BJ (cell line): Measurements from ENCODE around the gene RPLP1. TPM values are rescaled to one million over a fixed set of nuclear protein-coding genes. Genes with fewer than 3 reads are reported as not detected.

ENCODE experiments used
- CTCF ChIA-PET: fragments of 350-600 bp; formaldehyde crosslinking; extraction: SDS; loops from one replicate; lab custom pipeline; 2021; ENCODE audit warnings: antibody characterized with exemption, inconsistent platforms; lab: Yijun Ruan, JAX
- POLR2A ChIA-PET: fragments of 300-600 bp; sonication (Branson Sonifier 250); formaldehyde crosslinking; extraction: SDS; loops from one replicate; lab custom pipeline; 2021; ENCODE audit warnings: antibody characterized with exemption; lab: Charles Lee
- DNase-seq: peaks from one replicate; pipeline ENCODE4 v3.0.0-alpha.2; 2011; ENCODE audit warnings: low read depth
- H3K27me3 ChIP-seq: 2 replicates; pipeline ENCODE4 v1.6.0; 2011; ENCODE audit warnings: low read length; ENCODE audit not compliant: control insufficient read depth, insufficient read depth
- H3K36me3 ChIP-seq: 2 replicates; pipeline ENCODE4 v1.5.1; 2011; ENCODE audit warnings: low read length; ENCODE audit not compliant: control insufficient read depth, insufficient read depth
- H3K4me3 ChIP-seq: 2 replicates; pipeline ENCODE4 v1.5.1; 2011; ENCODE audit warnings: low read depth, mild to moderate bottlenecking, control low read depth, low read length
- polyA plus RNA-seq: library from polyadenylated mRNA; depleted of rRNA; stranded (reverse); fragments of >200 nt; gene quantifications from 2 replicates; pipeline ENCODE4 v1.2.3, GENCODE V29; 2011
- TF ChIP-seq, protein P1 (sequence below): IDR thresholded peaks from 2 replicates; pipeline ENCODE4 v1.5.1; 2011; ENCODE audit warnings: low read depth, mild to moderate bottlenecking, control low read depth, inconsistent platforms, low read length, moderate library complexity; ENCODE audit not compliant: insufficient read depth

RPLP1 gene
- polyA plus RNA-seq, 1 experiment: 1,191 TPM

DNA sequence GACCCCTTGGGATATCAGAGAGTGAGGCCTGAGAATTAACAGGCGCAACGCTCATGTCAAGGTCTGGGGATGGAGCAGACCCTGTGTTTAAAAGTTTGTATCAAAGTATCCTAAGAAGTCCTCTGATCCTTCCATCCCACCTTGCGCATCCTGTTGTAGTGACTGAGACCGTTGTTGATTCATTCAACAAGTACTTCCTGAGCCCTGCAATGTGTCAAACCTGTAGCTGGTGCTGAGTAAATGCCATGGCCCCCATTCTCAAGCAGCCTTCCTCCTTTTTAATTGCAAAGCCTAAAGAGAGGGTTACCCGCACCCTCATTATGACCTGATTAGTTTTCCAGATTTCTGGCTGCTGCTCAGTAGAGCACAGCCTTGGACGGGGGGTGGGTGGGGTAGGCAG is 46.4 kb downstream of the RPLP1 start:
- POLR2A ChIA-PET: no interaction called here
- no peak for DNase-seq
- CTCF ChIA-PET: interaction anchor here (1.0 to 1.6 kb wide), 3 partner anchors 13 to 21 kb away, joined by 3 to 4 read pairs (median 4); no protein-coding TSS in a partner anchor

DNA sequence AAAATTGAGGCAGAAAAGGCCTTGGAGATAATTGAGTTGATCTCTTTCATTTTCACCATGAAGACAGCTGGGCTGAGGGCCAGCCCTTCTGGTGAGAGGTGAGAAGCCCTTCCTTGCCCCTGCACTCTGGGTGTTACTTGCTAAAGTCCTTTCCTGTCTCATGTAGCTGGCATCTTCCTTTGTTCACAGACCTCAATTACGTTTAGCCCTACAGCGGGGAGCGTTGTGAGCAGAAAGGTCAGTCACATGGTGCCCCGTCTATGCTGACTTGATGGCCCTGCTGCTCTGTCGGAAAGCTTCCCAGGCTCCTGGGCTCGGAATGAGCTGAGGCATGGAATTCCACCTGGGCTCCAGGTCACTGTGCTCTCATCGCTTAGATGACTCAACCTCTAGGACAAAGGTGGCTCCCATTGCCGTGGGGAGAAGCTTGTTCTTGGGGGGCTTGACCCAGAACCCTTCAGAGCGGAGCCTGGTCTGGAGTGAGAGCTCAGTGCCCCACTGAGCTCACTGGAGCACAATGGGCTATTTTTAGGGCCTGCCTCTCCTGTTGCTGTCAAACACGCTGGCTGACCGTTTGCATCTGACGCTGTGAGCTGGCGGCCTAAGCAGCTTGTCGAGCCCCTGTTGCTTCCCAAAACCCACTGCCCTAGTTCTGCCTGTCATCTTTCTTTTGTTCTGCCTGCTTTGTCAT is 47.0 kb downstream of the RPLP1 start:
- Histone ChIP-seq H3K36me3 (no peaks in the 10 kb centered on the region), H3K27me3 (peaks cover 6% of the 10 kb centered on the region), H3K4me3 (no peak overlapping the region)
- TF ChIP-seq, protein P1, sequence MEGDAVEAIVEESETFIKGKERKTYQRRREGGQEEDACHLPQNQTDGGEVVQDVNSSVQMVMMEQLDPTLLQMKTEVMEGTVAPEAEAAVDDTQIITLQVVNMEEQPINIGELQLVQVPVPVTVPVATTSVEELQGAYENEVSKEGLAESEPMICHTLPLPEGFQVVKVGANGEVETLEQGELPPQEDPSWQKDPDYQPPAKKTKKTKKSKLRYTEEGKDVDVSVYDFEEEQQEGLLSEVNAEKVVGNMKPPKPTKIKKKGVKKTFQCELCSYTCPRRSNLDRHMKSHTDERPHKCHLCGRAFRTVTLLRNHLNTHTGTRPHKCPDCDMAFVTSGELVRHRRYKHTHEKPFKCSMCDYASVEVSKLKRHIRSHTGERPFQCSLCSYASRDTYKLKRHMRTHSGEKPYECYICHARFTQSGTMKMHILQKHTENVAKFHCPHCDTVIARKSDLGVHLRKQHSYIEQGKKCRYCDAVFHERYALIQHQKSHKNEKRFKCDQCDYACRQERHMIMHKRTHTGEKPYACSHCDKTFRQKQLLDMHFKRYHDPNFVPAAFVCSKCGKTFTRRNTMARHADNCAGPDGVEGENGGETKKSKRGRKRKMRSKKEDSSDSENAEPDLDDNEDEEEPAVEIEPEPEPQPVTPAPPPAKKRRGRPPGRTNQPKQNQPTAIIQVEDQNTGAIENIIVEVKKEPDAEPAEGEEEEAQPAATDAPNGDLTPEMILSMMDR: no peak
- CTCF ChIA-PET: interaction anchor here (1.0 to 1.6 kb wide), 3 partner anchors 14 to 21 kb away, joined by 3 to 4 read pairs (median 4); no protein-coding TSS in a partner anchor
- DNase-seq: no peak
- POLR2A ChIA-PET: no interaction called here

More for the DNA sequence above, 46.4 kb downstream of the RPLP1 start:
- peaks cover 6% of the 10 kb centered on the region for H3K27me3 ChIP-seq
- TF ChIP-seq, protein P1: no peak
- H3K36me3 ChIP-seq: no peaks in the 10 kb centered on the region
- H3K4me3 ChIP-seq: no peak overlapping the region

DNA sequence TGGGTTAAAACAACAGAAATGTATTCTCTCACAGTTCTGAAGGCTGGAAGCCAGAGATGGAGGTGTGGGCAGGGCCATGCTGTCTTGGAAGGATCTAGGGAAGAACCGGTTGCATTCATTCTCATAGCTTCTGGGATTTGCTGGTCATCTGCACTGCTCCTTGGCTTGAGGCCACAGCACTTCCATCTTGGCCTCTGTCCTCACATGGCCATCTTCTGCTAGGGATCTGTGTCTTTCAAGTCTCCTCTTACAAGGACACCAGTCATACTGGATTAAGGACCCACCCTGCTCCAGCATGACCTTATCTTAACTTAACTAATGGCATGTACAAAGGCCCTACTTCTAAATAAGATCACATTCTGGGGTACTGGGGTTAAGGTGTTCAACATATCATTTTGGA is 47.7 kb downstream of the RPLP1 start:
- H3K36me3 ChIP-seq: no peaks in the 10 kb centered on the region
- TF ChIP-seq, protein P1: no peak
- POLR2A ChIA-PET: no interaction called here
- peaks cover 6% of the 10 kb centered on the region for H3K27me3 ChIP-seq
- CTCF ChIA-PET: interaction anchor here (1.0 to 1.6 kb wide), 2 partner anchors 15 to 21 kb away, joined by 4 read pairs; no protein-coding TSS in a partner anchor
- no peak for DNase-seq
- H3K4me3 ChIP-seq: no peak overlapping the region

DNA sequence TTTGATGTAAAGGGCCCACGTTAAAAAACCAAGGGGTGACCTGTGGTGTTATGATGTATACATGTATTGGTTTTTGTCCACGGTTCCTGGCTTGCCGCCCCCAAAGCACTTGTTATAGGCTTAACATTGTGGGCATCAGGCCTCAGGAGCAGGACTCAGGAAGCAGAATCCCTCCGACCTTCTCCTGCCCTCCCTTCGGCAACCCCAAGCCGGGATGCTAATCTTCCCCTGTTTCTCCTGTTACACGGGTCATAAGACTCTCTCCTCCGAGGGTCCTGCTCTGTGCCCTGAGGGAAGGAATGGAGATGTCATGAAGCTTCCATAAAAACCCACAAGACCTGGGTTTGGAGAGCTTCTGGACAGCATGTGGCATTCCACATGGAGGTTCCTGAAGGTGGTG is 48.8 kb downstream of the RPLP1 start:
- CTCF ChIA-PET: no interaction called here
- no peaks in the 10 kb centered on the region for H3K36me3 ChIP-seq
- H3K27me3 ChIP-seq: peaks cover 6% of the 10 kb centered on the region
- TF ChIP-seq, protein P1: no peak
- no peak overlapping the region for H3K4me3 ChIP-seq
- no peak for DNase-seq
- POLR2A ChIA-PET: interaction anchor here (0.6 kb wide), 1 partner anchor 1351 kb away, joined by 14 read pairs; no protein-coding TSS in a partner anchor

DNA sequence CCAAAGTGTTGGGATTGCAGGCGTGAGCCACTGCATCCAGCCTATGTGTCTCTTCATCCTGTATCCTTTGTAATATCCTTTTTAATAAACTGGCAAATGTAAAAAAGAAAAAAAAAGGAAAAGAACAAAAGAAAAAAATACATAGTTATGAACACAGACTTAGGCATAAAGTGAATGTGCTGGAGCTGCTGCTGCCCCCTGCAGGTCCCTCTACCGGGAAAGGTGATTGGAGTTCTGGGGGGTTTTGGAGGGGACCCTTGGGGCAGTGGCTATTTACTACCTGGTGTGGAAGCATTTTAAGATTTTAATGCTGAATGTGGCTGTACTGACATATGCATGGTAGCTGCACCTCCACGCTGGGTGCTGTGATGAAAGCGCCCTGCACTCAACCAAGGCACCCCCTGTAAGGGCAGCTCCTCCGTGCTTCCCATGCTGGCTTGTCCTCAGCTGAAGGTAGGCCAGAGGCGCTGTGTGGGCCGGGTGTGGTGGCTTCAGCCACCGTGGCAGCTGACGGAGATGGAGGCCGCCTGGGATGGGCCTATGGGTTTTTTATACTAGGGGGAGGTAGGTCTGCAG is 49.9 kb downstream of the RPLP1 start:
- ChIA-PET POLR2A (no interaction called here), CTCF (interaction anchor here (0.6 to 1.9 kb wide), 3 partner anchors 16 to 388 kb away, joined by 3 to 4 read pairs (median 4); no protein-coding TSS in a partner anchor)
- TF ChIP-seq, protein P1: peak; percentile 21
- H3K27me3 ChIP-seq: peaks cover 7% of the 10 kb centered on the region
- H3K4me3 ChIP-seq: no peak overlapping the region
- H3K36me3 ChIP-seq: no peaks in the 10 kb centered on the region
- no peak for DNase-seq
